Measurements from ENCODE around the gene GRM1.

- TF ChIP-seq CTCF (IDR thresholded peaks at IDR 0.05) (no peak), EZH2 (IDR thresholded peaks at IDR 0.05) (no peak)
Measured at GRCh38 chr6:146246028-146246427, 217.2 kb downstream of the GRM1 start.

All from neural progenitor cell (in vitro differentiated cells).